Activated T-helper 17 cell treated with anti-CD3 and anti-CD28 coated beads, Interleukin-2, amount 50 U/mL, for 72 hours (primary cell): Measurements from ENCODE around the gene USP7. TPM values are rescaled to one million over a fixed set of nuclear protein-coding genes. Genes with fewer than 3 reads are reported as not detected.

Experiments
- ATAC-seq: fragments of 150-1000 bp; cut with Tn5 transposase; replicated peaks from 2 replicates; pipeline ENCODE4 v1.10.0; 2021; ENCODE audit warnings: mild to moderate bottlenecking, moderate library complexity
- H3K27ac Mint-ChIP-seq: one replicate; pipeline ENCODE4 v1.8.0; 2022; ENCODE audit warnings: mixed read lengths
- H3K27me3 Mint-ChIP-seq: one replicate; pipeline ENCODE4 v1.8.0; 2022; ENCODE audit warnings: mixed read lengths
- H3K36me3 Mint-ChIP-seq: one replicate; pipeline ENCODE4 v1.8.0; 2022; ENCODE audit warnings: low read depth, mild to moderate bottlenecking, mixed read lengths
- H3K4me1 Mint-ChIP-seq: one replicate; pipeline ENCODE4 v1.8.0; 2022; ENCODE audit warnings: mixed read lengths
- H3K4me3 Mint-ChIP-seq: one replicate; pipeline ENCODE4 v1.8.0; 2022; ENCODE audit warnings: mild to moderate bottlenecking, mixed read lengths
- H3K9me3 Mint-ChIP-seq: one replicate; pipeline ENCODE4 v1.8.0; 2022; ENCODE audit warnings: mixed read lengths
- total RNA-seq, 2 donors: library from RNA; stranded (reverse); gene quantifications; one replicate each; pipeline ENCODE4 v1.2.3, GENCODE V29; 2022

USP7 gene
- total RNA-seq, 2 donors from 2014 or later, result 157 to 181 TPM

DNA sequence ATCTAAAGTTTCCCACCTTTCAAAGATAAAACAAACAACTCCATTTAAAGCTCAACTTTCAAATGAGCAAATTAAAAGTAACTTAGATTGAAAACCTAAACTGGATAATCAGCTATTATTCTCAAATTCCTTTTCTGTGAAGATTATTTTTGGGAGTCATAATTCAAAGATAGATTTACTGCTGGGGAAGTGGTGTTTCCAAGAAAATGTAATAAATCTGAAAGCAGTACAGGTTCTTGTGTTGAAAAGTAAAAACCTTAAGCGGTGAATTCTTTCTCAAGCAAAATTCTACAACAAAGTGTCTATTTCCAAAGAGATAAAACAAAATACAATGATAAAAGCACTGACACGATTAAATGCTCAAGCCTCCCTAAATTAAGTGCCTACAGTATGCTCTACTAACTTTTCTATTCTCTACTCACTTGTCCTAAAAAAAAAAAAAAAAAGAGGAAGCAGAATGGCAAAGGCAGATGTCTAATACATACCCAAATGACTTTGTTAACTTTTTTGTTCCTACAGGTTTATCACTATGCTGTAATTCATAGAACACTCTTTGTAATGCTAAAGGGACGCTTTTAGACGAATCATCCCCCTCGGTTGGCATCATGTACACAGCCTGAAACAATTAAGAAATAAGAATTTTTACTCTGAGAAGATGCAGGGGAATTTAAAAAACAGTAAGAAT lies 47.0 kb downstream of the USP7 start:
- Mint-ChIP-seq H3K27me3 (no peaks in the 10 kb centered on the region), H3K27ac (peak overlapping the region; percentile 22), H3K4me3 (no peak overlapping the region), H3K36me3 (peaks cover 100% of the 10 kb centered on the region), H3K9me3 (no peaks in the 10 kb centered on the region), H3K4me1 (peaks cover 29% of the 10 kb centered on the region)
- ATAC-seq, result no peak

DNA sequence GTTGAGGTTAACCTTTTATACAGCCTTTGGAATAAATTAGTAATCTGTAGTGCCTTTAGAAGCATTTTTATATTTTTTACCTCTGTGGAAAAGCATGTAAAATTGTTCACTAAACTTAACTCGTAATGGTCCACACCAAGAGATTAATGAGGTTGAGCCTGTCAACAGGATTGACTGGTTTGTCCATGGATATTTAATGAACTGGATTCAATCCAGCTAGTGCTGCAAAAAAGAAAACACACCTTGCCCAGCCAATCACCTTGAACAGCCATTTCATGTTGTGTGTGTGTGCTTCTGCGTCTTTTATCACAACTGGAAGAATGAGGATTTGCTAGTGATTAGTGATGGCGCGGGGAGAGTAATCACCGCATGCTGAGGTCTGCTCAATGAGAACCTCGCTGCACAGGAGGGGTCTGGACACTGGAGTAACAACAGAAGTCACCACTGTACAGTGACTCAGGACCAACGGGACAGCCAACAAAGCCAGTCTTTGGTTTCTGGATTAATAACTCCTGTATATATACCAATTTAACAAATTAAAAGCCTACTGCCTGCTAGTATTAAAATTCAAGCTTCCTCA lies 47.9 kb downstream of the USP7 start:
- Mint-ChIP-seq H3K4me1 (peaks cover 29% of the 10 kb centered on the region), H3K4me3 (no peak overlapping the region), H3K36me3 (peaks cover 100% of the 10 kb centered on the region), H3K9me3 (no peaks in the 10 kb centered on the region), H3K27me3 (no peaks in the 10 kb centered on the region), H3K27ac (no peak overlapping the region)
- ATAC-seq, result no peak

DNA sequence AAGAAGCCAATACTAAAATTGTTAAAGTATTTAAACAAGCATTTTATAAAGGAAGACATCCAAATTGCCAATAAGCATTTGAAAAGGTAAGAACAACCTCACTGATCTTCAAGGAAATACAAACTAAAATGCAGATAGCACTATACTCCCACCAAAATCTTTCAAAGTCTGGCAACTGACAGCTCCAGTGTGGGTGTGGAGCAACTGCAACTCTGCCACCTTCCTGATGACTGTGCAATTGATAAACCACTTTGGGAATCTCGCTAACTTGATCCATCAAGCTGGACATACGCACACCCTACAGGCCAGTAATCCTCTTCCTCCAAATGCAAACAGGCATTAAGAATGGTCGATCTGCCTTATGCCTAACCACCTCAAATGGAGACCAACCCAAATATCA lies 49.6 kb downstream of the USP7 start:
- Mint-ChIP-seq H3K9me3 (no peaks in the 10 kb centered on the region), H3K27ac (no peak overlapping the region), H3K4me3 (no peak overlapping the region), H3K36me3 (peaks cover 100% of the 10 kb centered on the region), H3K27me3 (no peaks in the 10 kb centered on the region), H3K4me1 (peaks cover 20% of the 10 kb centered on the region)
- ATAC-seq, result no peak

DNA sequence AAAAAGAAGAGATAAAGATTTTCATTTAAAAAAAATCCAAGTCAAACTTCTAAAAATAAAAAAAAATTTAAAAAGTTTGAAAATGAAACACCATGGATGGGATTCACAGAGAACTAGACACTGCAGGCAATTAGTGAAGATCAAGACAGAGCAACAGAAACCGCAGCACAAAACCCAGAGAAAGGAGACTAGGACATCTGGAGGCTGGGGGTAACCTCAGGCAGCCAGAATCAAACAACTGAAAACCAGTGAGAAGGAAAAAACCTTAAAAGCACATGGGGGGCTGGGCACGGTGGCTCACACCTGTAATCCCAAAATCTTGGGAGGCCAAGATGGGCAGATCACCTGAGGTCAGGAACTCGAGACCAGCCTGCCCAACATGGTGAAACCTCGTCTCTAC lies 50.9 kb downstream of the USP7 start:
- ATAC-seq, result no peak
- peaks cover 25% of the 10 kb centered on the region for H3K4me1 Mint-ChIP-seq
- H3K4me3 Mint-ChIP-seq, result no peak overlapping the region
- peaks cover 100% of the 10 kb centered on the region for H3K36me3 Mint-ChIP-seq
- no peaks in the 10 kb centered on the region for H3K9me3 Mint-ChIP-seq
- H3K27ac Mint-ChIP-seq, result no peak overlapping the region
- H3K27me3 Mint-ChIP-seq, result no peaks in the 10 kb centered on the region

DNA sequence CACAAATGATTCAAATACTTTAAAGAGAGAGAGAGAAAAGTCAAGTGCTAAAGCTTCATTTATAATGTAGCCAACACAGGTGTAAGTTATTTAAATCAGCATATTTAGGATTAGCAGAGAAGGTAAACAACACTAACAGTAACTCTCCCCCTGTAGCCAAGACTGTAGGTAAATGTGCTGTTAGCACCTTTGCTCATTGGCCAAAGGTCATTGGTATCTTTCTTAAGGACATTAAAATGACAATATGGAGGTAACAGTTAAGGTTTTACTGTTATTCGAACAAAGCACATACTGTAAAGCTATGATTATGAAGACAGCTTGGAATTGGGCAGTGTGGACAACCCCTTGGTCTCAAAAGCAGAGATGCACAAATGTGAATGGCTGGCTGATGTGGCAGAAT lies 52.9 kb downstream of the USP7 start:
- H3K36me3 Mint-ChIP-seq, result peaks cover 100% of the 10 kb centered on the region
- no peaks in the 10 kb centered on the region for H3K9me3 Mint-ChIP-seq
- peaks cover 25% of the 10 kb centered on the region for H3K4me1 Mint-ChIP-seq
- ATAC-seq, result no peak
- H3K27me3 Mint-ChIP-seq, result no peaks in the 10 kb centered on the region
- H3K27ac Mint-ChIP-seq, result peak overlapping the region; percentile 84
- H3K4me3 Mint-ChIP-seq, result no peak overlapping the region

DNA sequence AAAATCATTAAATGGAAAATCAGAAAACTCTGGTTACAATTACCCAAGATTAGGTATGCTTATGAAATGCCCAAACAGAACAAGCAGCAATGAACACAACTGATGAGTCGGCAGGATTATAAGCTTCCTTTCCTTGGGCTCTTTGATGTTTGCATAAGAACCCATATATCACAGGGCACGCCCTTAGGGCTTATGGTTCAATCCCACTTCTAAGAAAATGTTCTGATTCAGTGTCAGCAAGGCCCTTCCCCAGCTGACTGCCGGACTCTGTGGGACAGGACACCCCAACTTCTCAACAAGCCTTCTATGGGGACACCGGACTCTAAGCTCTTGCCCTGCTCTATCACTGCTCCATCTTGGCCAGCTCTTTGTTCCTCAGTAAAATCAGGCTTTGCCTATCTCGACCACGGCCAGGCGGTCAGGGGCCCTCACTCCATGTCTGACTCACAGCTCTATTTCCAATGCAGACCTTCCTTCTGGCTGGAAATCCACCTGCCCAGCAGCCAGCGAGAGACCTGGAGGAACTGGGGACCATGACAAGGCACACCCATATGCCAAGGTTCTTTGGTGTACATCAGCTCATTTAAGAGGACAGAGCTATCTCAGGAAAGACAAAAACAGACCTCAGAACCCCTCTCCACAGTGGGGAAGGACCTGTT lies 54.8 kb downstream of the USP7 start:
- H3K4me1 Mint-ChIP-seq, result peaks cover 25% of the 10 kb centered on the region
- H3K27ac Mint-ChIP-seq, result peak overlapping the region; percentile 25
- peaks cover 99% of the 10 kb centered on the region for H3K36me3 Mint-ChIP-seq
- no peak overlapping the region for H3K4me3 Mint-ChIP-seq
- H3K9me3 Mint-ChIP-seq, result no peaks in the 10 kb centered on the region
- peak; percentile 21 for ATAC-seq
- no peaks in the 10 kb centered on the region for H3K27me3 Mint-ChIP-seq

DNA sequence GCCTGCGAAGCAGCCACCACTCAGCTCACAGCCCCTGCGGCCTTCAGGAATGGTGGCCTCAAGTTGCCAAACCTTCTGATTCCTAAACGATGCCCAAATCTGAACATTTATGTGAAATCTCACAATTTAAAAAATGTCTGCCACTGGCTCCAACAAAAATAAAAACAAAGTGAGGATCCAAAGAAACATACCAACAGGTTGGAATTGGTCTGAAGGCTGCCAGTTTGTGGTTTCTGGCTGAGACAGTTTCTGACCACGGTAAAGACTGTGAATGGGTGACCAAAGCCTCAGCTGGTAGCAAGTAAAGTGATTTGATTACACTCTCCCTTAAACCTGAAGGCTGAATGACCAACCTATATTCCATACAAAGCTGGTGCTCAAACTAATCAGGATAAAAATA lies 56.6 kb downstream of the USP7 start:
- H3K4me1 Mint-ChIP-seq, result peaks cover 25% of the 10 kb centered on the region
- no peak overlapping the region for H3K4me3 Mint-ChIP-seq
- H3K27me3 Mint-ChIP-seq, result no peaks in the 10 kb centered on the region
- peak overlapping the region; percentile 43 for H3K27ac Mint-ChIP-seq
- no peak for ATAC-seq
- no peaks in the 10 kb centered on the region for H3K9me3 Mint-ChIP-seq
- H3K36me3 Mint-ChIP-seq, result peaks cover 99% of the 10 kb centered on the region

DNA sequence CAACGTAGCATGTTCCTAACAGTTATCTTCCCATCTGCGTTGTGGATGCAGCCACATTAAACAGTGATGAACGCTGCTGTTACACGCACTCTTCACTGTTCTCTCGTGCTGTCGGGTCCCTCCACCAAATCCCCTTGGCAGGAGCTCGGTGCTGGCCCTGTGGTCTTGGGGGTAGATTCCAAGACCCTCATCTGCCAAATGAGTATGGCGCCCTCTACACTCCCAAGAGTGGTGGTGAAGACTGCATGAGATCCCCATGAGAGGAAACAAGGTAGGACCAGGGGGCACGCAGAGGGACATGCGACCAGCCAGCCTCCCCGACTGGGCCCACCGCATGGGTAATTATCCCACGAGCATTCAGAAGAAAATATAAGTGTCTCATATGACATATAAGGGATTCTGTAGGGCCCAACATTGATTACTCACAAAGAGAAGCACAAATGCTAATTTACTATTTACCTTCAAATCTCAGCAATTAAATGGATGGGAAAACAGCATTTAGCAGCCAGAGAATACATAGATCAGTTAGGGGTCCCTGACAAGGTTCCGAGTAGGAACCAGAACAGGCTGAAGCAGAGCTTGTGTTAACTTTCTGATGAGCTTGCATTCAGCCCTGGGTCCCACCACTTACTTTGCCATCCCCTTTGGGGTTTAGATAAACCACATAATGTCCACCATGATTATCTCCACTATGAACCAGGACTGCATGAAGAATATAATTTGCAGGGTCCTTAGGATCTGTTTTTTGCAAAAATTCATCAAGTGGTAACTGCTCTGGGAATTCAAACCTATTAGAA lies 57.7 kb downstream of the USP7 start:
- Mint-ChIP-seq H3K27me3 (no peaks in the 10 kb centered on the region), H3K4me1 (peaks cover 17% of the 10 kb centered on the region), H3K9me3 (no peaks in the 10 kb centered on the region), H3K4me3 (no peak overlapping the region), H3K36me3 (peaks cover 99% of the 10 kb centered on the region), H3K27ac (peak overlapping the region; percentile 19)
- no peak for ATAC-seq

DNA sequence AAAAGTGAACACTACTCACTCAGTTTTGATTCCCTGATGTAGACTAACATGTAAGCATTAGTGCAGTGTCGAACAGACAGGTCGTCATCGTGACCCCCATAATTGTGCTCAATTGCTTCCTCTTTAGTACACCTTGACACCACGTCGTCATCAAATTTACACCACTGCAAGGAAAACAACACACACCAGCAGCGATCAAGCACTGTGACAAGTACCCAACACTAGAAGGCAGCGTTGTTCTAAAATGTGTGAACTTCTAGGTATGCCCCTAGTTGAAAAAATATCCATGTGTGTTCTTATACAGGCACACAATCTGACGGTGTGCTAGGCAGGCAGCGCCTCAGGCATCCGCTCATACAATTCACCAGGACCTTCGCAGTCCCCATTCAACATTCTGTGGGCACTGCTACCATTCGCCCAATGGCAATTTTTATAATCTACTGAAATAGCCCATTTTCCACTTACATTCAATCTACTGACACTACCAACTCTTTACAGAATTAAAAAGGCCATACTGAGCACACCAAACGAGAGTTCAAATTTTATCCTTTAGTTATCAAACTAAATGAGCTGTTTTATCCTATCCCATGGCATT lies 58.4 kb downstream of the USP7 start:
- peaks cover 13% of the 10 kb centered on the region for H3K4me1 Mint-ChIP-seq
- no peak overlapping the region for H3K4me3 Mint-ChIP-seq
- peak; percentile 68 for ATAC-seq
- H3K27me3 Mint-ChIP-seq, result no peaks in the 10 kb centered on the region
- H3K27ac Mint-ChIP-seq, result no peak overlapping the region
- H3K36me3 Mint-ChIP-seq, result peaks cover 99% of the 10 kb centered on the region
- no peaks in the 10 kb centered on the region for H3K9me3 Mint-ChIP-seq

DNA sequence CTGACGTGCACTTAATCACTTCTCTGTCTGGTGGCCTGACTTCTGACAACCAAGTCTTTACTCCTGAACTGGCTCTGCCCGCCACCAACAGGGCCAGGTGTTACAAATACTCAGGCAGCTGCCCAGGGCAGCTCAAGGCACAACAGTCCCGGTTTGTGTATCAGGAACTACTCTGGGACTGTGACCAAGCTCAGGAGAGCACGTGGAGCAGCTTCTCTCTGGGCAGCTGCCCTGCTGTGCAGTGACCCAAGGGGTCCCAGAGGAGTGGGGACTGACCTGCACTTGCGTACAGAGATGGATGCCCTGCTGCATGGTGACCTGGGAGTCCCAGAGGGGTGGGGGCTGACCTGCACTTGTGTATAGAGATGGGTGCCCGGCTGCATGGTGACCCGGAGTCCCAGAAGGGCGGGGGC lies 59.7 kb downstream of the USP7 start:
- H3K9me3 Mint-ChIP-seq, result no peaks in the 10 kb centered on the region
- peaks cover 99% of the 10 kb centered on the region for H3K36me3 Mint-ChIP-seq
- peaks cover 9% of the 10 kb centered on the region for H3K4me1 Mint-ChIP-seq
- H3K27me3 Mint-ChIP-seq, result no peaks in the 10 kb centered on the region
- H3K4me3 Mint-ChIP-seq, result no peak overlapping the region
- ATAC-seq, result no peak
- H3K27ac Mint-ChIP-seq, result no peak overlapping the region

DNA sequence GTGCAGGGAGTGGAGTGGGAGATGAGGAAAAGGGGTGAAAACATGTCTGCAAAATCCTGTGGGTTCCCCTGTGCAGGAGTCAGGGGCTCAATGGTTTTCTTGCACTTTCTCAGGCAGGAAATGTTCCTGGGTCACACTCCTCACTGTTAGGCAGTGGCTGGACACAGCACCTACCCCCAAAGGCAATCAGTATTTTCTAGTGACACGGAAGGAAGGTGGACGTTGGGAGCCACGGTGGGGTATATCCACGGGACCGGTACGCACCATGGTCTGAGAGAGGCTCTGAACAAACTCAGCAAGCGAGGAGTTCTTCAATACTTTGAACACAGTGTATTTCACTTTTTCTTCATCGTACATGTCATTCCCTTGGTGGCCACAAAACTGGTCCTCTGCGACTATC lies 60.7 kb downstream of the USP7 start:
- no peak for ATAC-seq
- Mint-ChIP-seq H3K27me3 (no peaks in the 10 kb centered on the region), H3K9me3 (no peaks in the 10 kb centered on the region), H3K4me1 (no peaks in the 10 kb centered on the region), H3K36me3 (peaks cover 99% of the 10 kb centered on the region), H3K4me3 (no peak overlapping the region), H3K27ac (no peak overlapping the region)

DNA sequence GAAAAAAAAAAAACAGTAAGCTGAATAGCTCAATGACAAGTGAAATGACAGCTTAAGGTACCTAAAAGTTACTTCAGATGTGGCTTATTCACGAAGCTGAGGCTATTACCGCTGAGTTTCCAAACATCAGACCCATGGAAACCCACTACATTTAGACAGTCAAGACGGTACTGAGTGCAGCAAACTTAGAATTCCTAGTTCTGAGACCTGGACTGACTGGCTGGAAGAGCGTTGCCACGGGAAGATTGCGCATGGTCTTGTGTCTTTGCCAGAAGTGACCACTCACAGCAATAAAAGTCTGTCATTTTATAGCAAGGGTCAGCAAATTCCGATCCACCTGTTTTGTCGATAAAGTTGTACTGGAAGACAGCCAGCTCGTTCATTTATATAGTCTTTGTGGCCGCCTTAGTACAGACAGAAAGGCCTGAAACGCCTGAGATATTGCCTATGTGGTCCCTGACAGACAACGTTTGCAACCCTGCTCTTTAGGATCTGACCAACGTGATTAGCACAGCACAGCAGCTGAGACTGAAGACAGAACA lies 62.3 kb downstream of the USP7 start:
- H3K4me1 Mint-ChIP-seq, result no peaks in the 10 kb centered on the region
- H3K36me3 Mint-ChIP-seq, result peaks cover 99% of the 10 kb centered on the region

DNA sequence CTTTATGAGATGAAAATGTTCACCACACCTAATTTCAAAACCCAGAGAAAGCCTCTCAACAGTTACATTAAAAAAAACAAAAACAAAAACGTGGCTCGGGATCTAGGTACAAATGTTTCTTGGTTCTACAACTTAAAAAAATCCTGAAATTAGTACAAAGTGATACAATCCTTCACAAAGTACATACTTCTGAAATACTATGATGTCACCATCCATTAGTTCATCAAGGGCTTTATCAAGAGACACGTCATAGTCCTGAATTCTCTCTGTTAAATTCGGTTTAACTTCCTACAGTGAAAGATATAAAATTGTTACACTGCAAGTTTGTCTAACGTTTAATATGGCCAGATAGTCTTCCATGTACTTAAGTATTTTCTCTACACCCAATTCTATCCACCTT lies 63.4 kb downstream of the USP7 start:
- Mint-ChIP-seq H3K4me3 (no peak overlapping the region), H3K27me3 (no peaks in the 10 kb centered on the region), H3K27ac (peak overlapping the region; percentile 41), H3K4me1 (no peaks in the 10 kb centered on the region), H3K36me3 (peaks cover 99% of the 10 kb centered on the region), H3K9me3 (no peaks in the 10 kb centered on the region)
- no peak for ATAC-seq

More for the DNA sequence above, 62.3 kb downstream of the USP7 start:
- no peak overlapping the region for H3K27ac Mint-ChIP-seq
- no peaks in the 10 kb centered on the region for H3K27me3 Mint-ChIP-seq
- no peak overlapping the region for H3K4me3 Mint-ChIP-seq
- no peak for ATAC-seq
- H3K9me3 Mint-ChIP-seq, result no peaks in the 10 kb centered on the region

DNA sequence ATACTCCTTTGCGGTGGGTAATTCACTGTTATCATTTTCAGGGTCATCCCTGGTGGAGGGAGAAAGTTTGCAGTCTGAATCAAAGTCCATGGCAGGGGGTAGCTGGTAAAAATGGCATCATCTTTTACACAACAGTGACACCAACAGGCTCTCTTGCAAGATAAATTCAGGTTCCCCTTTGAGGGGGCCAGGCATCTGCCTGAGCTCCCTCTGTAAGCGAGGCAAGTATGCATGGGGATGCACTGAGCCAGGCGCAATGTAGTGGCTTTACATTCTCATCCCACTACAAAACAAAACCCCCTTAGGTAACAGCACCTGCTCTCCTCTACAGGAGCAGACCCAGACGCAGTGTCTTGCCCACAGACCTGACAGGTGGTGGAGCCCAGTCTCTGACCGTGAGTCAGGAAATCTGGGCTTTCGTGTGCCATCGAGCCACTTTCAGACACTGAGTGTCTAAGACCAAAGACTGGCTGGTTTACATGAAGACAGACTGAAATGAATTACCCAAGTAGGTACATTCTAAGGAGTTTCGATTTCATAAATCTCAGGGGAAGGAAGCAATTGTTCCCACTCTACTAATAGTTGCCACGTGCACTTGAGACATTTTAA lies 63.9 kb downstream of the USP7 start:
- Mint-ChIP-seq H3K9me3 (no peaks in the 10 kb centered on the region), H3K36me3 (peaks cover 99% of the 10 kb centered on the region), H3K4me1 (no peaks in the 10 kb centered on the region), H3K4me3 (no peak overlapping the region), H3K27me3 (no peaks in the 10 kb centered on the region), H3K27ac (peak overlapping the region; percentile 36)
- no peak for ATAC-seq
